Activated naive CD4-positive, alpha-beta T cell treated with anti-CD3 and anti-CD28 coated beads, Interleukin-2, amount 50 U/mL, for 16 hours (primary cell): ENCODE measurements around the gene HPS4.
"Not testable (repeated sequence)": the region's sequence is repeated elsewhere in the genome, so short reads cannot be mapped to it uniquely, and the experiment has no call there.

Source experiments
- DNase-seq: peaks from one replicate; pipeline ENCODE4 v3.0.0-alpha.2; 2020

HPS4 gene

GRCh38 chr22:26438776-26439175, 44.8 kb downstream of the HPS4 start:
- not testable (repeated sequence) for DNase-seq

- DNase-seq = no peak
These were observed 45.7 kb downstream of the HPS4 start for GRCh38 chr22:26437694-26438392.

- DNase-seq = no peak
These were observed 46.6 kb downstream of the HPS4 start for GRCh38 chr22:26436903-26437515.

DNA sequence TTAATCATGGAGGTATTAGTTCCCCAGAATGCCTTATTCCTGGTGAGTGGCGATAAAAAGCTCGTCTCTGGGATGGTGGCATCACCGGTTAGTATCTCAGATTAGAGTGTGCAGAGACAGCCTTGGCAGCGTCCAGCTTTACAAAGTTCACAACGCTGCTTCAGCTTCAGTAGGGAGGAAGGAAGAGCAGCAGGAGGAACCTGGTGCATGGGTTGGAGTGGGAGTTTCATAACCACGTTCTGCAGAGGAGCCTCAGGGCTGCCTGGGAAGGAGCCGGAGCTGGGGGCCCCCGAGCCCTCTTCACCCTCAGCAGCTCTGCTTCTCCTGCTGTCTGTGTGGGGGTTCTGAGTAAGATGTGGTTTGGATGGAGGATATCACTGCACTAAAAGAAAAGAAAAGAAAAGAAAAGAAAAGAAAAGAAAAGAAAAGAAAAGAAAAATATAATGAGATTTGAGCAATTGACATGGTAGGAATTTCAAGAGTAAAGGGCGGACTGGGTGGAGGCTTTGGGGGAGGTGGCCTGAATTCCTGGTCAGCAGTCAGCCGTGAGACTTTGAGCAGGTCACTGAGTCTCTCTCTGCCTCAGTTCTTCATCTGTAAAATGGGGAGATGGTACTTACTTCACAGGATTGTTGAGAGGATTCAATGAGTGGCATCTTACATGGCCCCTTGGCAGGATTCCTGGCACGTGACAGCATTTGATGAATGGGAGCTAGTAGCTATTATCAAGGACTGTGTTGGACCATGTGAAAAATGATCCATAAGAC, 48.1 kb downstream of the HPS4 start:
- no peak for DNase-seq

DNA sequence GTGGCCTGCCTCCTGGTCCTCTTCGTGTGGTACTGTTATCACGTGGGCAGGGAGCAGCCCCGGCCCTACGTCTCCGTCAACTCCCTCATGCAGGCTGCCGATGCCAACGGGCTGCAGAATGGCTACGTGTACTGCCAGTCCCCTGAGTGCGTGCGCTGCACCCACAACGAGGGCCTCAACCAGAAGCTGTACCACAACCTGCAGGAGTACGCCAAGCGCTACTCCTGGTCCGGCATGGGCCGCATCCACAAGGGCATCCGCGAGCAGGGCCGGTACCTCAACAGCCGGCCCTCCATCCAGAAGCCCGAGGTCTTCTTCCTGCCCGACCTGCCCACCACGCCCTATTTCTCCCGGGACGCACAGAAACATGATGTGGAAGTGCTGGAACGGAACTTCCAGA, 49.8 kb downstream of the HPS4 start:
- DNase-seq = no peak

GRCh38 chr22:26432619-26433311, 50.8 kb downstream of the HPS4 start:
- DNase-seq = no peak

DNA sequence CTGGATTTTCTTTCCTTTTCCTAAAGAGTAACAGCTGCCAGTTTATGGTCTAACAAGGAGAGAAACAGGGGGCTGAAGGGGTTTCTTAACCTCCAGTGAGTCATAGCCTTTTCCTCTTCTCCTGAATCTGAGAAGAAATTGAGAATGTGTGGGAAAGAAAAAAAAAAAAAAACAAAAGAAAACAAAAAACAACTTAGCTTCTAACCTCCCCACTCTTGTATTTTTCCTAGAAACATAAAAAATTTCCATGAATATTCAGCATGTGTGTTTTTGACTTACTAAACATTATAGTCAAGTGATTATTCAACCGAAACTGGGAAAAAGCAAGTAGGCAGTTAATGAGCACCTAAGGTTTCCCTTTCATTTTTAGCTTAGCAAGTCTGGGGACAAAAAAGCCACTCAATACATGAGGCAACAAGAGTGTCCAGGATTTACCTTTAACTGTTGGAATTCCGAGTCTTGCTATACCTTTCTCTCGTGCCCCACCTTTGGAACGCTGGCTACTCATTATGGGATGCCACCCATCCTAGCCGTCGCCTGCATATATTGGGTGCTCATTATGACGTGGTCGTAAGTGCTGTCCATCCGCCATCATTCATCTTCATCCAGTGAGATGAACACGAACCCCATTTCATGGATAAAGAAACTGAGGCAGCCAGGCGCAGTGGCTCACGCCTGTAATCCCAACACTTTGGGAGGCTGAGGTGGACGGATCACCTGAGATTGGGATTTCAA, 52.2 kb downstream of the HPS4 start:
- no peak for DNase-seq

- no peak for DNase-seq
These were observed 53.0 kb downstream of the HPS4 start for GRCh38 chr22:26430600-26430999.

GRCh38 chr22:26429458-26430286, 53.9 kb downstream of the HPS4 start:
- no peak for DNase-seq

- DNase-seq = peak; percentile 86
These were observed 54.8 kb downstream of the HPS4 start, which contains the start of gene ASPHD2 for GRCh38 chr22:26428515-26429457. Gene ASPHD2, plus strand, starts transcription at chr22:26429260. Its CDS starts 4,356 bp downstream, at chr22:26433616.

DNA sequence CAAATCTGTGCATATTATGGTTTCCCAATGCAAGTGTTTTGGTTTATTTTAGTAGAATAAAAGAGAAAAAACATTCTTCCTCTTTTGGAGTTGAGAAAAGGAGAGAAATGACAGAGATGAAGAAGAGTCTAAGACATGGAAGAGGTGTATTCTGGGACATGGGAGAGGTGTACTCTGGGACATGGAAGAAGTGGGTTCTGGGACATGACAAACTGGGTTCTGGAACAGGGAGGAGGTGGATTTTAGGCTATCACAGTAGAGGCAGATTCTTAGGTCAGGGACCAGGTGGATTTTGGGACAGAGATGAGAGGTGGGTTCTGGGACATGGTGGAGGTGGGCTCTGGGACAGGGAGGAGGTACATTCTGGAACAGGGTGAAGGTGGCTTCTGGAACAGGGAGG, 56.7 kb downstream of the HPS4 start:
- DNase-seq = no peak

GRCh38 chr22:26418620-26419019, 65.0 kb downstream of the HPS4 start:
- DNase-seq = no peak

GRCh38 chr22:26417406-26417805, 66.2 kb downstream of the HPS4 start:
- DNase-seq = no peak

GRCh38 chr22:26416670-26417276, 66.8 kb downstream of the HPS4 start:
- no peak for DNase-seq

DNA sequence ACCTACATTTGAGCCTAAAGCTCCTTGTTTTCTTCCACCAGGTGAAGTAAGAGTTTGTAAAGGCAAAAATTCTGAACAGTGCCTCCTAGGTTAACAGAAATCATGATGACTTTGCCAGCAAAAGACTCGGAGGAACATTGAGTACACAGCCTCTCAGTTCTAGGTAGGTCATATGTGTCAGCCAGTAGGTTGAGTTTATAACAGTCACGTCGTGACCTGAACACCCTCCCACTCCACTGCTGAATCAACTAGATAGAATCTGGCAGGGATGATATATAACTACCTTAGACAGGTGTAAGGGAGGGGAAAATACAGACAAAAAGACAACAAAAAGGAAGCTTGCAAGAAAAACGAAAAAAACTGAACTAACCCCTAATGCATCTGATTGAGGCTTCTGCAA, 67.3 kb downstream of the HPS4 start:
- no peak for DNase-seq

GRCh38 chr22:26414347-26414746, 69.2 kb downstream of the HPS4 start:
- no peak for DNase-seq

- DNase-seq = no peak
These were observed 73.2 kb downstream of the HPS4 start for GRCh38 chr22:26410386-26410785.

DNA sequence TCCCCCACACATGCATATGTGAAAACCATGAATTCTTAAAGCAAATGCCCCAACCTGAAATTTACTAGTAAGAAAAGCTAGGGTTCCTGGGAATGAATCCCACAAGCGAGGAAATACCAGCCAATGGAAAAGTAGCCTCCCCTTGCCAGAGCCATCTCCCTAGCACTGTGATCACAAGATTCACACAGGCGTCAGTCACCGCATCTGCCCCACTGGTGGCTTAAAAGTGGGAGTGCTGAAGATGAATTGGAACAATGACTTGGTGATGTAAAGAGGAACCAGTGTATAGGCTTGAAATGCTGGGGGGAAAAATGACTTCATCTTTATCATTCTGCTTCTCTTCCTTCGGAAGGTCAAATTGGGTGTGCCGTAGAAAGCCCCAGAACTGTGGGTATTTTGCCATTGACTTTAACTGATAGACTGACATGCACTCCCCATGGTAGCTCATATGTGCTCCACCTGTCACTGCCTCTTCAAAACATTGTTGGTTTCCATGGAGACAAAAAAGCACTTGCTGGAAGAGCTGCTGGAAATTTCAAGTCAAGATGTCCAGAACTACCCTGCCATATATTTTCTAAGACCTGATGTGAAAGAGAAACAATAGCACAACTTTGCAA, 73.8 kb downstream of the HPS4 start:
- DNase-seq = no peak

- not testable (repeated sequence) for DNase-seq
These were observed 74.9 kb downstream of the HPS4 start for GRCh38 chr22:26408562-26409220.
